Naive B cell (primary cell): ENCODE results near the gene ADPRHL1. TPM values are rescaled to one million over a fixed set of nuclear protein-coding genes. Genes with fewer than 3 reads are reported as not detected.

Experiments used
- ATAC-seq, 2 donors: fragments of 150-1000 bp; cut with Tn5 transposase; 2 replicates each; pipeline ENCODE4 v1.10.0; 2021; ENCODE audit warnings: low read depth in 2 of 2, mild to moderate bottlenecking in 2 of 2, moderate library complexity in 2 of 2
- DNase-seq: peaks from one replicate; pipeline ENCODE4 v3.0.0; 2022
- H3K27ac Mint-ChIP-seq, 6 donors: one replicate each; pipeline ENCODE4 v1.8.0; 2020 to 2022; ENCODE audit warnings: mild to moderate bottlenecking in 6 of 6, mixed read lengths in 6 of 6, moderate library complexity in 5 of 6, inconsistent platforms in 2 of 6
- H3K27me3 Mint-ChIP-seq, 3 donors: one replicate each; pipeline ENCODE4 v1.8.0; 2021 to 2022; ENCODE audit warnings: mixed read lengths in 3 of 3, mild to moderate bottlenecking in 1 of 3
- H3K36me3 Mint-ChIP-seq, 2 donors: one replicate each; pipeline ENCODE4 v1.8.0; 2020 to 2022; ENCODE audit warnings: mixed read lengths in 2 of 2, inconsistent platforms in 1 of 2, mild to moderate bottlenecking in 1 of 2
- H3K4me1 Mint-ChIP-seq, 3 donors: one replicate each; pipeline ENCODE4 v1.8.0; 2020 to 2022; ENCODE audit warnings: mixed read lengths in 3 of 3, inconsistent platforms in 1 of 3, mild to moderate bottlenecking in 1 of 3, moderate library complexity in 1 of 3
- H3K4me3 Mint-ChIP-seq, 8 donors: one replicate each; pipeline ENCODE4 v1.8.0; 2020 to 2022; ENCODE audit warnings: mild to moderate bottlenecking in 8 of 8, mixed read lengths in 8 of 8, moderate library complexity in 8 of 8, inconsistent platforms in 2 of 8
- H3K9me3 Mint-ChIP-seq, 7 donors: one replicate each; pipeline ENCODE4 v1.8.0; 2020 to 2022; ENCODE audit warnings: mixed read lengths in 7 of 7, mild to moderate bottlenecking in 5 of 7, inconsistent platforms in 2 of 7, moderate library complexity in 1 of 7
- polyA plus RNA-seq, 6 donors: library from polyadenylated mRNA; unstranded; fragments of 300-500 nt; fragmentation: Illumina TruSeq; gene quantifications; one replicate each; pipeline ENCODE4 v1.2.3, GENCODE V29; 2021; ENCODE audit warnings: low read depth in 6 of 6

The ADPRHL1 gene
- polyA plus RNA-seq, 6 donors from 2014 or later = 0.54 to 0.75 TPM; not detected in 4

GRCh38 chr13:113402471-113403254 is 50.6 kb downstream of the ADPRHL1 start:
- DNase-seq = no peak
- Mint-ChIP-seq H3K4me1 (peaks cover 5 to 7% (median 6%) of the 10 kb centered on the region in 3 donors), H3K4me3 (no peak overlapping the region), H3K36me3 (no peaks in the 10 kb centered on the region), H3K27me3 (peaks cover 0 to 9% (median 0%) of the 10 kb centered on the region in 3 donors), H3K9me3 (no peaks in the 10 kb centered on the region), H3K27ac (no peak overlapping the region)
- no peak for ATAC-seq

GRCh38 chr13:113401452-113402415 is 51.6 kb downstream of the ADPRHL1 start:
- no peak for DNase-seq
- Mint-ChIP-seq H3K27me3 (peaks cover 0 to 4% (median 0%) of the 10 kb centered on the region in 3 donors), H3K4me3 (no peak overlapping the region), H3K27ac (peak overlapping the region in 1 of 6 donors; percentile 57), H3K4me1 (peaks cover 0 to 2% (median 0%) of the 10 kb centered on the region in 3 donors), H3K9me3 (no peaks in the 10 kb centered on the region), H3K36me3 (no peaks in the 10 kb centered on the region)
- ATAC-seq = no peak

GRCh38 chr13:113400621-113401451 is 52.5 kb downstream of the ADPRHL1 start:
- no peak for ATAC-seq
- peak overlapping the region in 1 of 6 donors; percentile 69 for H3K27ac Mint-ChIP-seq

GRCh38 chr13:113399755-113400149 is 53.5 kb downstream of the ADPRHL1 start:
- DNase-seq = no peak
- no peak for ATAC-seq
- no peaks in the 10 kb centered on the region for H3K36me3 Mint-ChIP-seq
- peaks cover 0 to 3% (median 0%) of the 10 kb centered on the region in 3 donors for H3K4me1 Mint-ChIP-seq
- H3K27me3 Mint-ChIP-seq = peaks cover 0 to 4% (median 0%) of the 10 kb centered on the region in 3 donors
- peak overlapping the region in 2 of 6 donors; percentile 28 to 59 for H3K27ac Mint-ChIP-seq
- H3K9me3 Mint-ChIP-seq = no peaks in the 10 kb centered on the region
- no peak overlapping the region for H3K4me3 Mint-ChIP-seq

More at GRCh38 chr13:113400621-113401451, 52.5 kb downstream of the ADPRHL1 start:
- peaks cover 0 to 2% (median 0%) of the 10 kb centered on the region in 3 donors for H3K4me1 Mint-ChIP-seq
- H3K4me3 Mint-ChIP-seq = peak overlapping the region in 1 of 8 donors; percentile 29
- no peak for DNase-seq
- H3K9me3 Mint-ChIP-seq = no peaks in the 10 kb centered on the region
- H3K36me3 Mint-ChIP-seq = no peaks in the 10 kb centered on the region
- peaks cover 0 to 4% (median 0%) of the 10 kb centered on the region in 3 donors for H3K27me3 Mint-ChIP-seq

- peaks cover 0 to 4% (median 0%) of the 10 kb centered on the region in 3 donors for H3K27me3 Mint-ChIP-seq
These were observed 54.1 kb downstream of the ADPRHL1 start for GRCh38 chr13:113398963-113399754.

GRCh38 chr13:113397608-113398425 is 55.5 kb downstream of the ADPRHL1 start:
- no peak for ATAC-seq
- no peaks in the 10 kb centered on the region for H3K36me3 Mint-ChIP-seq

More at GRCh38 chr13:113398963-113399754, 54.1 kb downstream of the ADPRHL1 start:
- Mint-ChIP-seq H3K27ac (peak overlapping the region in 2 of 6 donors; percentile 28 to 52), H3K9me3 (no peaks in the 10 kb centered on the region), H3K4me3 (no peak overlapping the region), H3K36me3 (no peaks in the 10 kb centered on the region), H3K4me1 (peaks cover 0 to 5% (median 0%) of the 10 kb centered on the region in 3 donors)
- DNase-seq (no peak), ATAC-seq (no peak)

GRCh38 chr13:113394339-113394640 is 59.0 kb downstream of the ADPRHL1 start:
- Mint-ChIP-seq H3K9me3 (peaks cover 0 to 6% (median 0%) of the 10 kb centered on the region in 7 donors), H3K27me3 (peaks cover 0 to 3% (median 0%) of the 10 kb centered on the region in 3 donors), H3K4me3 (peak overlapping the region in 7 of 8 donors; percentile 33 to 87 (median 58)), H3K27ac (peak overlapping the region in 1 of 6 donors; percentile 78), H3K4me1 (peaks cover 4 to 7% (median 6%) of the 10 kb centered on the region in 3 donors), H3K36me3 (no peaks in the 10 kb centered on the region)
- no peak for ATAC-seq
- no peak for DNase-seq

More at GRCh38 chr13:113397608-113398425, 55.5 kb downstream of the ADPRHL1 start:
- Mint-ChIP-seq H3K27ac (no peak overlapping the region), H3K4me3 (no peak overlapping the region), H3K9me3 (no peaks in the 10 kb centered on the region), H3K27me3 (peaks cover 0 to 4% (median 0%) of the 10 kb centered on the region in 3 donors), H3K4me1 (peaks cover 4 to 9% (median 6%) of the 10 kb centered on the region in 3 donors)
- no peak for DNase-seq

- peak; percentile 96 to 97 for ATAC-seq
- peaks cover 4 to 7% (median 6%) of the 10 kb centered on the region in 3 donors for H3K4me1 Mint-ChIP-seq
These were observed 59.5 kb downstream of the ADPRHL1 start for GRCh38 chr13:113393563-113394338.

GRCh38 chr13:113393226-113393562 is 60.1 kb downstream of the ADPRHL1 start:
- ATAC-seq (no peak), DNase-seq (no peak)
- no peaks in the 10 kb centered on the region for H3K27me3 Mint-ChIP-seq
- peaks cover 4 to 7% (median 6%) of the 10 kb centered on the region in 3 donors for H3K4me1 Mint-ChIP-seq
- peak overlapping the region; percentile 81 to 93 (median 86) for H3K4me3 Mint-ChIP-seq
- peak overlapping the region in 1 of 6 donors; percentile 73 for H3K27ac Mint-ChIP-seq
- peaks cover 0 to 12% (median 2%) of the 10 kb centered on the region in 7 donors for H3K9me3 Mint-ChIP-seq
- no peaks in the 10 kb centered on the region for H3K36me3 Mint-ChIP-seq

More at GRCh38 chr13:113393563-113394338, 59.5 kb downstream of the ADPRHL1 start:
- DNase-seq = peak; percentile 82
- no peaks in the 10 kb centered on the region for H3K36me3 Mint-ChIP-seq
- H3K27me3 Mint-ChIP-seq = no peaks in the 10 kb centered on the region
- H3K9me3 Mint-ChIP-seq = peaks cover 0 to 9% (median 0%) of the 10 kb centered on the region in 7 donors
- H3K27ac Mint-ChIP-seq = peak overlapping the region in 2 of 6 donors; percentile 73 to 78
- peak overlapping the region; percentile 81 to 93 (median 86) for H3K4me3 Mint-ChIP-seq

GRCh38 chr13:113390874-113391497 is 62.3 kb downstream of the ADPRHL1 start:
- Mint-ChIP-seq H3K27ac (peak overlapping the region in 1 of 6 donors; percentile 74), H3K36me3 (no peaks in the 10 kb centered on the region), H3K27me3 (peaks cover 0 to 12% (median 6%) of the 10 kb centered on the region in 3 donors), H3K4me3 (peak overlapping the region in 3 of 8 donors; percentile 37 to 57 (median 42)), H3K4me1 (peaks cover 4 to 7% (median 6%) of the 10 kb centered on the region in 3 donors), H3K9me3 (peaks cover 0 to 20% (median 8%) of the 10 kb centered on the region in 7 donors)
- DNase-seq (no peak), ATAC-seq (no peak)
